GM13977 (cell line): ENCODE measurements around the gene TRIM22.

Experiments
- DNase-seq: peaks from one replicate; pipeline ENCODE4 v3.0.0; 2012; ENCODE audit warnings: low spot score
- in situ Hi-C: fragments of 300-500 bp; cut with MboI; formaldehyde crosslinking; loops from one replicate; pipeline ENCODE4 v1.12.0; 2022; ENCODE audit warnings: low sequenced_read_pairs, low pct_unique_long_range_greater_than_20kb, mixed read lengths, inconsistent platforms; ENCODE audit not compliant: unreplicated experiment
- TF ChIP-seq, protein P1 (sequence below): IDR thresholded peaks from 2 replicates; pipeline ENCODE4 v1.5.1; 2012; ENCODE audit warnings: mild to moderate bottlenecking, control low read depth; ENCODE audit not compliant: insufficient read depth; ENCODE audit errors: extremely low read depth, missing control alignments

Gene TRIM22

DNA sequence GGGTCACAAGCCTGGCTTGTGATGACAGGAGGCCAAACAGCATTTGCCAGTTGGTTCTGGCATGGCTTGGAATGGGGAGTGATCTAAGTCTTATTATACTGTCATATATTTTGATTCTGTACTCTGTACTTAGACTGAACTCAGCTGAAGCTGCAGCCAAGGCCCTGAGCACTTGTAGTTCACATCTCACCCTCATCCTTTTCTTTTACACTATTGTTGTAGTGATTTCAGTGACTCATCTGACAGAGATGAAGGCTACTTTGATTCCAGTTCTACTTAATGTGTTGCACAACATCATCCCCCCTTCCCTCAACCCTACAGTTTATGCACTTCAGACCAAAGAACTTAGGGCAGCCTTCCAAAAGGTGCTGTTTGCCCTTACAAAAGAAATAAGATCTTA lies 47.5 kb downstream of the TRIM22 start:
- TF ChIP-seq, protein P1, sequence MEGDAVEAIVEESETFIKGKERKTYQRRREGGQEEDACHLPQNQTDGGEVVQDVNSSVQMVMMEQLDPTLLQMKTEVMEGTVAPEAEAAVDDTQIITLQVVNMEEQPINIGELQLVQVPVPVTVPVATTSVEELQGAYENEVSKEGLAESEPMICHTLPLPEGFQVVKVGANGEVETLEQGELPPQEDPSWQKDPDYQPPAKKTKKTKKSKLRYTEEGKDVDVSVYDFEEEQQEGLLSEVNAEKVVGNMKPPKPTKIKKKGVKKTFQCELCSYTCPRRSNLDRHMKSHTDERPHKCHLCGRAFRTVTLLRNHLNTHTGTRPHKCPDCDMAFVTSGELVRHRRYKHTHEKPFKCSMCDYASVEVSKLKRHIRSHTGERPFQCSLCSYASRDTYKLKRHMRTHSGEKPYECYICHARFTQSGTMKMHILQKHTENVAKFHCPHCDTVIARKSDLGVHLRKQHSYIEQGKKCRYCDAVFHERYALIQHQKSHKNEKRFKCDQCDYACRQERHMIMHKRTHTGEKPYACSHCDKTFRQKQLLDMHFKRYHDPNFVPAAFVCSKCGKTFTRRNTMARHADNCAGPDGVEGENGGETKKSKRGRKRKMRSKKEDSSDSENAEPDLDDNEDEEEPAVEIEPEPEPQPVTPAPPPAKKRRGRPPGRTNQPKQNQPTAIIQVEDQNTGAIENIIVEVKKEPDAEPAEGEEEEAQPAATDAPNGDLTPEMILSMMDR: no peak
- DNase-seq: no peak
- in situ Hi-C loops: no loop called here

DNA sequence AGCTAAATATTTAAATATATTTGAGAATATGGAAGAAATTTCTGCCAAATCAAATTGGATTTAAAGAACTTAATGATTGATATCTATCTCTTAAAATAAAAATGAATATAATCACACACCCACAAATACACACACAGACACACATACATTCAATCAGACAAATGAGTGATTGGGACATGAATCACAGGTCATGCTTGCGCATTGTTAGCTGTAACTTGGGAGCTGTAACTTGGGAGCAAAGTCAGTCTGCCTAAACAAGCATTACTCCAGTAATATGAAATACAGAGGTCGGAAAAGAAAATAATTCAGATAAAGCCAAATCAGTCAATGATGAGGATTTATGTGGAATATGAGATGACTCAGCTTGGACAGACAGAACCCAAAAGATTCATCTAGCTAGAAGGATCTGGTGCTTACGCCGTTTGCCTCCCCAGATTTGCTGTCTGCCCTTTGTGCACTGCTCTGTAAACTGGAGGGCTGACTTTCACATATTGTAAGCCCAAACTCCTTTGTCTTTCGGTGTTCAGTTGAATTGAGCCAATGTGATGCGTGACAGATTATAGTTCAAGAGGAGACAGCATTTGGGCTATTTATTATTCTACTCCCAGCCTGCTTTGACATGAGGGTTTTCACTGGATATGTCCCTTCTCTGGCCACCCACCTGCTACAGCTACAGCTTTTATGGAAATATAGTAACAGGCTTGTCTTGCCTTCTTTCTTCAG lies 48.2 kb downstream of the TRIM22 start:
- TF ChIP-seq, protein P1: no peak
- DNase-seq: no peak
- in situ Hi-C loops: no loop called here

DNA sequence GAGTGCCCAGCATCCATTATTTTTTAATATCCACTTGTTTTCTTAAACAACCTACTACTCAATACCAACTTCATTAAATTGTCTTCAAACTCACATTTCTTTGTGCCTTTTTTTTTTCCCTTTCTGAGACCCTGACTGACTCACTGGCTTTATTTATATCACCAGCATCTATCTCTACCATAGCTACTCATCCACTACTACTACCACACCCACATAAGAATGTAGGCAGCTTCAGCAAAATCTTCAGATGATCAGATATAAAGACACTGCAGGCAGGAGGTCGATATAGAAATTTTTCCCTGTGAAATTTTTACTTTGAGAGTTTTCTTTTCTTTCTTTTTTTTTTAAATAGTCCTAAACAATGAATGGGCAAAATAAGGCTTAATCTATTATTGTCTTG lies 48.8 kb downstream of the TRIM22 start:
- in situ Hi-C loops: no loop called here
- TF ChIP-seq, protein P1: no peak

GRCh38 chr11:5746614-5747013 lies 57.0 kb downstream of the TRIM22 start:
- in situ Hi-C loops: no loop called here
- TF ChIP-seq, protein P1: no peak
- no peak for DNase-seq

More for the DNA sequence above, 48.8 kb downstream of the TRIM22 start:
- DNase-seq: no peak

- in situ Hi-C loops: no loop called here
- TF ChIP-seq, protein P1: no peak
- DNase-seq: no peak
Observed at GRCh38 chr11:5749836-5750235, 60.2 kb downstream of the TRIM22 start.

DNA sequence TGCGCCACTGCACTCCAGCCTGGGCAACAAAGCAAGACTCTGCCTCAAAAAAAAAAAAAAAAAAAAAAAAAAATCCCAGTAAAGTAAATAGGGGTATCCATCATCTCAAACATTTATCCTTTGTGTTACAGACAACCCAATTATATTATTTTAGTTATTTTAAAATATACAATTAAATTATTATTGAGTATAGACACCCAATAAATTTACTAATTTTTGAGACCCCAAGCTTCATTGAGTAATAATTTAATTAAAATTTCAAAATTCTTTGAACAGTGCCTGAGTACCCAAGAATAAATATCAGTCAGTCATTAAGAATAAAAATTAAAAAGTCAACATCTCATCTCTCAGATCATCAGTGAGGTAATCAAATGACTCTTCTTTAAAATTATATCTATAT lies 64.4 kb downstream of the TRIM22 start, which contains the start of gene OR52N4:
Gene OR52N4, plus strand, starts transcription at position 301 of the 400 bp plus-strand sequence. CDS start 498 bp downstream, outside the sequence.
- TF ChIP-seq, protein P1: no peak
- in situ Hi-C loops: no loop called here
- DNase-seq: no peak
